HG02943 (cell line): ENCODE measurements around the gene CMPK1.
"Not testable (repeated sequence)": the region's sequence is repeated elsewhere in the genome, so short reads cannot be mapped to it uniquely, and the experiment has no call there.

Source experiments
- ATAC-seq: cut with Tn5 transposase; IDR thresholded peaks from one replicate; pipeline ENCODE4 v1.9.1; 2021; ENCODE audit warnings: mild to moderate bottlenecking, low read depth, moderate library complexity; ENCODE audit not compliant: unreplicated experiment

CMPK1 gene

GRCh38 chr1:47337350-47337749 lies 3.8 kb downstream of the CMPK1 start:
- no peak for ATAC-seq

DNA sequence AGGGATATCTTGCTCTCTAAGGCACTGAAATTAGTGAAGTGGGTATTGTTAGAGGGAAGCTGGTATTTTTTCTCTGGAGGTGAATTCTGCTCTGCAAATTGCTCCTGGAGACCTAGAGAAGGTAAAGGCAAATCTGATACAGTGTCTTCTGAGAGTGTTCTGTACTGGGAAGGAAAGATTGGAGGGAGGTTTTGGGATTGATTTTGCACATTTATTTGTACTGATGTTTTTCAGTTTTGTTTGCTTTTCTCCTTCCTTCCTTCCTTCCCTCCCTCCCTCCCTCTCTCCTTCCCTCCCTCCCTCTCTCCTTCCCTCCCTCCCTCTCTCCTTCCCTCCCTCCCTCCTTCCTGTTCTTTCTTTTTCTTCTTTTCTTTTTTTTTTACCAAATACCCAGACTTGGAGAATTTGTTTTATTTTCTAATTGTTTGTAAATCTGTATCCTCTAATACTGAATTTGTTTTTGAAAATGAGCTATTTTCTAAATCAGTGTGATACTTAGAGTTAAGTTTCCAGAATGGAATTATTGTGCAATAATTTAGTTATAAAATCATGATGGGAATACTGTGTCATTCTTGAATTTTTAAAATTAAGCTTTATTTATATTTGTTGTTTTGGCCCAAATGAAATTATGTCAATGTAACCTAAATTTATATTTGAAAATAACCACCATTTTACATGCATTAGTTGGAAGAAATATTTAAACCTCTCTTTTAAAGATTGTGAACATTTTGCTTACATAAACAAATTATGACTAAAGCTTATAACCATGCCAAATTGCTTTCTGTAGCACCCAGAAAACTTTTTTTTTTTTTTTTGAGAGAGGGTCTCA lies 4.9 kb downstream of the CMPK1 start:
- ATAC-seq, result no peak

DNA sequence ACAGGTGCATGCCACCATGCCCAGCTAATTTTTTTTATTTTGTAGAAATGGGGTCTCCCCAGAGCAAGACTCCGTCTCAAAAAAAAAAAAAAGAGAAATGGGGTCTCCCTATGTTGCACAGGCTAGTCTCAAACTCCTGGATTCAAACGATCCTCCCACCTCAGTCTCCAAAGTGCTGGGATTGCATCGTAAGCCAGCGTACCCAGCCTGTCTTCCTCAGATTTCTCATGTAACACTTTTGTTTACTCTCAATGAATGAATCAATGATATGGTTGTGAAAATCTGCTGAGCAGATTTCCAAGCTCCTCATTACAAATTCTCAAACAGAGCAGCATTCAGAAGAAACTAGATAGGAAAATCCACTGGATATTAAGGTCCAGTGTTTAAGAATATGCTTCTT lies 6.6 kb downstream of the CMPK1 start:
- ATAC-seq, result no peak

GRCh38 chr1:47346979-47347378 lies 13.4 kb downstream of the CMPK1 start:
- ATAC-seq, result not testable (repeated sequence)

- ATAC-seq, result no peak
Measured at GRCh38 chr1:47347735-47348134, 14.1 kb downstream of the CMPK1 start.

DNA sequence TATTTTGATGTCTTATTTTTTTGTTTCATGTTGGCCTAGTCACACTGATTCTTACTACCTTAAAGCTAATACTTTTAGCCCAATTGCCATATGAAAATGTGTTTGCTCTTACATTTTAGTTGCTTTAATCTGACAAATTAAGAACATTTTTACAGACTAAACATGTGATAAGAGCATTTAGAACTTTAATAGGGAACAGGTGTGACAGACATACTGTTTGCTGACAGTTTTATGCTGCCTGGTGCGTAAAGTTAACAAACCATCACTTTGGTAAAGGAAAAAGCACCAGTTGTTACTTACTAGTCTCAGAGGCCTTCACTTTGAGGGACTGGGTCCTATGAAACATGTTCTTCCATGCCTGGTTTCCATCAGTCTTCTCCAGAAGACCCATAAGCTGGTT lies 14.7 kb downstream of the CMPK1 start:
- no peak for ATAC-seq

- no peak for ATAC-seq
Measured at GRCh38 chr1:47351305-47351704, 17.7 kb downstream of the CMPK1 start.

GRCh38 chr1:47361380-47361779 lies 27.8 kb downstream of the CMPK1 start:
- ATAC-seq, result no peak

DNA sequence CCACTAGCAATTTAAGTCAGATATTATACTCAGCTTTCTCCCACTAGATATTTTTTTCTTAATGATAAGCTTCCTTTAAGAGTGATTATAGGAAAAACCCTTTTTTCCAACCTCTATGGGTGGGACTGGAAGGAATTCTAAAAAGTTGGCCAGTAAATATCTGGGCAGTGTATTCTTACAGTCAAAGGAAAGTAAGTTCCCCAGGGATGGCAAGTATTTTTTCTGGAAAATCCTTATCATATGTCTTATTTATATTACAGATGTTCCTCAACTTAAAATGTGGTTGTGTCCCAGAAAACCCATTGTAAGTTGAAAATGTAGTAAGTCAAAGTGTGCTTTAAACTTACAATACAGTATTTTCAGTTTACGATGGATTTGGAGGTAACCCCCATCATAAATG lies 29.2 kb downstream of the CMPK1 start:
- ATAC-seq, result no peak

DNA sequence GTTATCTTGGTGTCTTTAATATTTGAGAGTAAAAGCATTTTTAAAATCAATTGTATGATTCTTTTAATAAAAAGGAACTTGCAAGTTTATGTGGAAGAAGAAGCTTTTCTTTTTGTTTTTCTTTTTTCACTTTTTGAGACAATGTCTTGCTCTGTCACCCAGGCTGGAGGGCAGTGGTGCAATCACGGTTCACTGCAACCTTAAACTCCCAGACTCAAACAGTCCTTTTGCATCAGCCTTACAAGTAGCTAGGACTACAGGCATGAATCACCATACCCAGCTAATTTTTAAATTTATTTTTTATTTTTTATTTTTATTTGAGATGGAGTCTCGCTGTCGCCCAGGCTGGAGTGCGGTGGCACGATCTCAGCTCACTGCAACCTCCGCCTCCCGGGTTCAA lies 34.1 kb downstream of the CMPK1 start:
- ATAC-seq, result no peak

- ATAC-seq, result no peak
Measured at GRCh38 chr1:47371016-47371517, 37.5 kb downstream of the CMPK1 start.

DNA sequence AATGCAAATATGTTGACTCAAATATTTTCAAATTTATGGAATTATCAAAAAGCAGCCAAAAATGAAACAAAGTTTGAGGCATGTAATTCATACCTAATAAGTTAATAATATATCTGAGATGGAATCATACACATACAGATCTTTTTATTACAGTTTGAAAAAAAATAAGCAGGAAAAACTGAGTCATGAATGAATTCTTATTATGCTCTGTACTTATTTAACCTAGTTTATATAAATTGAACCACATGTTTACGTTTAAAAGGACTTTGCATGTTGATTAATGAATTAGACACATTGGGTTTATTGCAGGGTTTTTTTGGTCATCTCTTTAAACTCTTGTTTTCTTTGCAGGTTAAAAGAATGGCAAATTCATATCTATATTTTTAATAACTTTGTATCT lies 40.9 kb downstream of the CMPK1 start:
- no peak for ATAC-seq

- ATAC-seq, result no peak
Measured at GRCh38 chr1:47378147-47378546, 44.6 kb downstream of the CMPK1 start.

DNA sequence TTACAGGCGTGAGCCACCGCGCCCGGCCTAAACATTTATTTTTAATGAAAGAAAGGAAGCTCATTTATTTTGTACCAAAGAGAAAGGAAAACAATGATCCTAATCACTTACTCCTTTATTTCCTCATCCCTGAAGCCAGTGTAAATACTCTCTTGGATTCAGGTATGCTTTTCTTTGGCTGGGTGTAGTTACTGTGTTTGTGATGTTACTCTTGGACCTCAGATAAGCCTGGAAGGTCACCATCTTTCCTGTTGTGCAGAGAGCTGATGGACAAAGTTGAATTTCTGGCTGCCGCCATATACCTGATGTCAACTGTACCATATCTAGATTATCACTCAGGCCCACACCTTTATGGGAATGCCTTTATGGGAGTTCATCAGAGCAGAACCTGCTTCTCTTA lies 47.1 kb downstream of the CMPK1 start:
- no peak for ATAC-seq

- ATAC-seq, result no peak
Measured at GRCh38 chr1:47382399-47382983, 48.9 kb downstream of the CMPK1 start.

GRCh38 chr1:47384083-47384482 lies 50.5 kb downstream of the CMPK1 start:
- no peak for ATAC-seq

DNA sequence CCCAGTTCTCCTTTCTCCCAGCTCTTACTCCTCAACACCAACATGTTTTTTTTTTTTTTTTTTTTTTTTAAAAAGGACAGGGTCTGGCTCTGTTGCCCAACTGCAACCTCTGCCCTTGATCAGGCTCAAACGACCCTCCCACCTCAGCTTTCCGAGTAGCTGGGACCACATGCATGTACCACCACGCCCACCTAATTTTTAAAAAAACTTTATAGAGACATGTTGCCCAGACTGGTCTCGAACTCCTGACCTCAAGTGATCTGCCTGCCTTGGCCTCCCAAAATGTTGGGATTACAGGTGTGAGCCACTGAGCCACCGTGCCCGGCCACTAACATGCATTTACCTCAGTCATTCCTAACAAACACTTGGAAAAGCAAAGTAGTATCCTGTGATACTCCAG lies 51.4 kb downstream of the CMPK1 start:
- ATAC-seq, result no peak

DNA sequence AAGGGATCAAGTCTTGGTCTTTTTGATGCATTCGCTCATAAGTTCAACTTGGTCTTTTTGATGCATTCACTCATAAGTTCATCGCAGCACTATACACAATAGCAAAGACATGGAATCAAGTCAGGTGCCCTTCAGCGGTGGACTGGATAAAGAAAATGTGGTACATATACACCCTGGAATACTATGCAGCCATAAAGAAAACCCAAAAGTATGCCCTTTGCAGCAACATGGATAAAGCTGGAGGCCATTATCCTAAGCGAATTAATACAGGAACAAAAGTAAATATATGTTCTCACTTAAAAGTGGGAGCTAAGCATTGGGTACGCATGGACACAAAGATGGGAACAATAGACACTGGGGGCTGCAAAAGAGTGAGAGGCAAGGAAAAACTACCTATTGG lies 52.7 kb downstream of the CMPK1 start:
- ATAC-seq, result no peak

- ATAC-seq, result no peak
Measured at GRCh38 chr1:47388030-47388890, 54.7 kb downstream of the CMPK1 start.

DNA sequence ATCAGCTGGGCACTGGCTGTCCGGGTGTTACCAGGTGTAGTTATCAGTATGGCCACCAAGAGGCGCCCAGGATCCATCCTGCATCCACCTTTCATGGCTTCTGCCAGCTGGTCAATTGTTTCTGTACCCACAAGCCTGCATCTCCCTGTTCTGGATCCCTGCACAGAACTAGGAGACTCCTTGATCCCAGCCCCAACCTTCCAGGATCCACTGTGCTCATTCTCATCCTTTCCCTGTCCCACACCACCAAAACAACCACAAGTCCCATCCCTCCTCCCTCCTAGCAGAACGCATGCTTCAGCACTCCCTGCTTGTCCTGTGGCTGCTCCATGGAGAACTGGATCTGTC lies 55.3 kb downstream of the CMPK1 start:
- ATAC-seq, result no peak

DNA sequence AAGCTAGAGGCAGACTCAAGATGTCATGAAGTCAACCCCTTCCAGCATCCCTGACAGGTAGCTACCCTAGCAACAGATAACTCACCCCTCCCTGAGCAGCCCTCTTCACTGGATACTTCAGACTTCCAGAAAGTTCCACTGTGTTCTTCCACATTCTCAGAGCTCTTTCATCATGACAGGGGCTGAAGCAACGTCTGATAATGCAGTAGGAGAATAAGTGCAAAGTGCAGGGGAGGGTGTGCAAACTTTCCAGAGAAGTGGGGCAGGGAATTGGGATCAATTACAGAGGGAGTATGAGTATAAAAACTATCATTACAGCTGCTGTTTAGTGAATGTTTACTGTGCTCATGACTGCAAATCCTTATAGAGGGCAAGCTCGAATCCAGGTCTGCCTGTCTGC lies 56.1 kb downstream of the CMPK1 start:
- no peak for ATAC-seq
